A549 (cell line): ENCODE measurements around the gene UXS1.

Experiments used
- BHLHE40 ChIP-seq: IDR thresholded peaks from 2 replicates; pipeline ENCODE4 v1.6.1; 2012; ENCODE audit warnings: low read depth, low read length, inconsistent platforms
- CHD4 ChIP-seq: fragments of 200-600 bp; sonication (generic); IDR thresholded peaks from 2 replicates; pipeline ENCODE4 v1.6.1; 2016; ENCODE audit warnings: antibody characterized with exemption, mild to moderate bottlenecking, borderline replicate concordance
- FOSB ChIP-seq: fragments of 250-450 bp; sonication (Bioruptor Pico); IDR thresholded peaks from 2 replicates; pipeline ENCODE4 v1.5.0; 2020; ENCODE audit warnings: mild to moderate bottlenecking, moderate library complexity
- FOSL2 ChIP-seq, 2 experiments: fragments of 450-650 bp in 1 of 2; fragments of >200 bp in 1 of 2; sonication (Bioruptor Twin) in 1 of 2; formaldehyde crosslinking; IDR thresholded peaks; 2 replicates each; pipeline versions ENCODE4 v1.5.0 to v1.6.1; 2016 to 2020; ENCODE audit warnings: mild to moderate bottlenecking in 1 of 2, moderate library complexity in 1 of 2
- HMGXB4 ChIP-seq: fragments of 250-450 bp; sonication (Bioruptor Pico); IDR thresholded peaks from 2 replicates; pipeline ENCODE4 v1.5.0; 2021; ENCODE audit warnings: mild to moderate bottlenecking, moderate library complexity, borderline replicate concordance
- KDM1A ChIP-seq: fragments of 200-600 bp; sonication (generic); IDR thresholded peaks from 2 replicates; pipeline ENCODE4 v1.6.1; 2016; ENCODE audit warnings: low read depth, mild to moderate bottlenecking
- PBX3 ChIP-seq: IDR thresholded peaks from 2 replicates; pipeline ENCODE4 v1.6.1; 2012
- REST ChIP-seq: fragments of 200-600 bp; sonication (generic); IDR thresholded peaks from 2 replicates; pipeline ENCODE4 v1.6.1; 2016; ENCODE audit warnings: antibody characterized with exemption, mild to moderate bottlenecking, moderate library complexity
- ZC3H11A ChIP-seq: fragments of 450-650 bp; IDR thresholded peaks from 2 replicates; pipeline ENCODE4 v1.6.1; 2014; ENCODE audit warnings: antibody characterized with exemption, mild to moderate bottlenecking
- TF ChIP-seq, protein P1 (sequence below): fragments of 450-650 bp; IDR thresholded peaks from 2 replicates; pipeline ENCODE4 v1.6.1; 2014; ENCODE audit warnings: antibody characterized with exemption
- TF ChIP-seq, protein P2 (sequence below): IDR thresholded peaks from 2 replicates; pipeline ENCODE4 v1.6.1; 2012
- TF ChIP-seq, protein P3 (sequence below): fragments of >200 bp; sonication (Bioruptor Twin); formaldehyde crosslinking; IDR thresholded peaks from 3 replicates; pipeline ENCODE4 v1.5.1; 2016

DNA sequence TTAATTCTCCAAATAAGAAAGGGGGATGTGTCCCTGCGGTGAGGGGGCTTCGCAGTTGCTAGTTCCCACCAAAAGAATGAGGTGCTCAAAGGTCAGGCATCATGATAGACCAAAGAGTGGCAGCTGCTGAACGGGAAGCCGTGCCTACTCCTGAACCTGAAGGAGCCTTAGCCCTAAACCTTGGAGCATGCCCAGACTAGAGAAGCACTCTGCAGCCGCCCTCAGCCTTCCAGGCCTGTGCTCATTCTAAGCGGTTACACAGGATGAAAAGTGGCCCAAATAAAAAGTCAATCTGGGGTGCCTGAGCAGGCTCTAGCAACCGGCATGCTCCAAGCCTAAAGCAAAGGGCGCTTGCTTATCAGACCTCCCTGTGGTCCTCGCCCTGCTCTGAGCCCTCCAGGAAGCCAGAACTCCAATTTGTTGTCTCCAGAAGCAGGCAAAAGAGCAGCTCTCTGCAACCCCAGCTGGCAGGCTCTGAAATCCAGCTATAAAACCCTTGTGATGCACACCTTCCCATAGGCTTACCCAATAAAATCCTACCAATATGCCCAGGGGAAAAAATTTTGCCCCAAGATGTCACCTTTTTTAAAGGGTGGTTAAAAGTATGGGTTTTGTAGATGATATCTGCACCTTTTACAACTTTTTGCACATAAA is 17.5 kb downstream of the UXS1 start:
- TF ChIP-seq FOSL2 (IDR thresholded peaks at IDR 0.05) (no peak), FOSL2 (CRISPR knock-in tag; IDR thresholded peaks at IDR 0.05) (no peak), BHLHE40 (no peak), CHD4 (no peak), FOSB (CRISPR knock-in tag) (no peak), KDM1A (no peak), HMGXB4 (CRISPR knock-in tag) (no peak), REST (no peak), PBX3 (no peak), ZC3H11A (no peak)
- TF ChIP-seq, protein P1, sequence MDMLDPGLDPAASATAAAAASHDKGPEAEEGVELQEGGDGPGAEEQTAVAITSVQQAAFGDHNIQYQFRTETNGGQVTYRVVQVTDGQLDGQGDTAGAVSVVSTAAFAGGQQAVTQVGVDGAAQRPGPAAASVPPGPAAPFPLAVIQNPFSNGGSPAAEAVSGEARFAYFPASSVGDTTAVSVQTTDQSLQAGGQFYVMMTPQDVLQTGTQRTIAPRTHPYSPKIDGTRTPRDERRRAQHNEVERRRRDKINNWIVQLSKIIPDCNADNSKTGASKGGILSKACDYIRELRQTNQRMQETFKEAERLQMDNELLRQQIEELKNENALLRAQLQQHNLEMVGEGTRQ: no peak
- TF ChIP-seq, protein P2, sequence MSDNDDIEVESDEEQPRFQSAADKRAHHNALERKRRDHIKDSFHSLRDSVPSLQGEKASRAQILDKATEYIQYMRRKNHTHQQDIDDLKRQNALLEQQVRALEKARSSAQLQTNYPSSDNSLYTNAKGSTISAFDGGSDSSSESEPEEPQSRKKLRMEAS: no peak
- TF ChIP-seq, protein P3, sequence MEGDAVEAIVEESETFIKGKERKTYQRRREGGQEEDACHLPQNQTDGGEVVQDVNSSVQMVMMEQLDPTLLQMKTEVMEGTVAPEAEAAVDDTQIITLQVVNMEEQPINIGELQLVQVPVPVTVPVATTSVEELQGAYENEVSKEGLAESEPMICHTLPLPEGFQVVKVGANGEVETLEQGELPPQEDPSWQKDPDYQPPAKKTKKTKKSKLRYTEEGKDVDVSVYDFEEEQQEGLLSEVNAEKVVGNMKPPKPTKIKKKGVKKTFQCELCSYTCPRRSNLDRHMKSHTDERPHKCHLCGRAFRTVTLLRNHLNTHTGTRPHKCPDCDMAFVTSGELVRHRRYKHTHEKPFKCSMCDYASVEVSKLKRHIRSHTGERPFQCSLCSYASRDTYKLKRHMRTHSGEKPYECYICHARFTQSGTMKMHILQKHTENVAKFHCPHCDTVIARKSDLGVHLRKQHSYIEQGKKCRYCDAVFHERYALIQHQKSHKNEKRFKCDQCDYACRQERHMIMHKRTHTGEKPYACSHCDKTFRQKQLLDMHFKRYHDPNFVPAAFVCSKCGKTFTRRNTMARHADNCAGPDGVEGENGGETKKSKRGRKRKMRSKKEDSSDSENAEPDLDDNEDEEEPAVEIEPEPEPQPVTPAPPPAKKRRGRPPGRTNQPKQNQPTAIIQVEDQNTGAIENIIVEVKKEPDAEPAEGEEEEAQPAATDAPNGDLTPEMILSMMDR: no peak
